Activated T-cell treated with anti-CD3 and anti-CD28 coated beads, Interleukin-2, amount 50 U/mL, for 1 hour (primary cell): ENCODE results near the gene CSH2.

Experiments
- DNase-seq: peaks from one replicate; pipeline ENCODE4 v3.0.0-alpha.2; 2020

The CSH2 gene

DNA sequence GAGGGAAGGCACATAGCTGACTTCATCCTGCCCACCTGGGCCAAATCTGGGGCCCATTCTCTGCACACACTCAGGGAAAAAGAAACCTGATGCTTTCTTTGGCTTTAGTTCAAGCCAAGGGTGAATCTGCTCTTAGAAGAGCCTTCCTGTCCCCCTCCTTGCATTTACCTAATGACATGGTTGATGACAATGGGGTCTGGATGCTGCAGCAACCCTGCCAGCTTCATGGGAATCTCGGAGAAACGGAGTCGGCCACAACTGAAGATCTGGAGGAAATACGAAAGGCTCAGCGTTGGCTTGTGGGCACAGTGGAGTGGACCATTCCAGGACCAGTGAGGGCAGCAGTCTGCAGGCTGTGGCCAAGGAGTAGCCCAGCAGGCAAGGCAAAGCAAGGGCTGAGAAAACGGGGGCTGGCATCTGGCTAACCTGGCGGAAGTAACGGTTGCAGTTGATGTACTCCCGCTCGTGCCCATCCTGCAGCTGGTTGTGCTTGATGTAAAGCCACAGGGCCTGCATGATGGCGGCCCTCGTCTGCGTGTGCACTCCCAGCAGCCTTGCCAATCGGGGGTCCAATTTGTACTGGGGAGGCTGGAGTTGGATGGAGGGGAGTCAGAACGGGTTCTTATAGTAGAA is 39.6 kb downstream of the CSH2 start:
- DNase-seq, result no peak

DNA sequence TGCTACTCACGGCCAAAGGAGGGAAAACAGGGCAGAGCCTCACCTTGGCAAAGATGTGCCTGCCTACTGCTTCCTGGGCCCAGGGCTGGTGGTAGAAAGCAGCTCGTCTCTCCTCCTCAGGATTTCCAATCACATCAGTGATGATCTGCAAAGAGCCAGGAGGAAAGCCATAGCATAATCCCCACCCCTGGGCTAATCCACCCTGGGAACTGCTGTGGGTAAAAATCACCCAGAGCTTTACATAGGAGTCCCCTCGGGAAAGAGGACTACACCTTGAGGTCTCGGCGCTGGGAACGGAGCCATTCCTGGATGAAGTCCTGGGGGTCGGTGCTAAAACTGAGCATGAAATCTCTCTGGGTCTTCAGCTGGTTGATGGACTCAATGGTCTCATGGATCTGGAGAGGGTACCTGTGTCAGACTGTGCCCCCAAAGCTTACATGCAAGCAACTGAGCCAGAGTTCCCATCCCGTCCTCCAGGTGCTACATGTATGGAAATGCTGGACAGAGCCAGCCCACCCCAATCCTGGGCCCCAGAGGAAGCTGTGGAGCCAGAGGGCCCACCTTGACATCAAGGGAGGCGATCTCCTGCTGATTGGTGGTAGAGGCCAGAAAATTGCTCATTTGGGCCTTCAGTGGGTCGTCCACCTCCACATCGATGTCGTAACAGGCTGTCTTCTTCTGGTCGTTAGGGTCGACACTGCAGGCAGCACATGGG is 40.3 kb downstream of the CSH2 start:
- DNase-seq, result no peak

DNA sequence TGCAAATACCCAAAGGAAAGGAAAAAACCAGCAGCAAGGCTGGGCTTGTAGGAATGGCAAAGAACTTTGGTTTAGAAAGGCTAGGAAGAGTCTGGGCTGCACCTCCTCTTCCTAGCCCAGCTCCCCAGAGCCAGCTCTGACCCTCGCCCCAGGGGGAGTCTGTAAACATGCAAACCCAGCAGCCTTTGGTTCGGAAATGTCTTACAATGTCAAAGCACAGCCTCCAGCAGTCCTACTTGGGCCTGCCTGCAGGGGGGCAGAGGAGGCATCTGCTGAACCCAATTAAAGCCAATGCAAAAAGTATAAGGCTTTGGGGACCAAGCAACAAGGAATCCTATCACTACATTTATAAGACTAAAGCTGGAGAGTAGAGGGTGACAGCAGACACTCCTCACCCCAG is 41.0 kb downstream of the CSH2 start:
- no peak for DNase-seq

DNA sequence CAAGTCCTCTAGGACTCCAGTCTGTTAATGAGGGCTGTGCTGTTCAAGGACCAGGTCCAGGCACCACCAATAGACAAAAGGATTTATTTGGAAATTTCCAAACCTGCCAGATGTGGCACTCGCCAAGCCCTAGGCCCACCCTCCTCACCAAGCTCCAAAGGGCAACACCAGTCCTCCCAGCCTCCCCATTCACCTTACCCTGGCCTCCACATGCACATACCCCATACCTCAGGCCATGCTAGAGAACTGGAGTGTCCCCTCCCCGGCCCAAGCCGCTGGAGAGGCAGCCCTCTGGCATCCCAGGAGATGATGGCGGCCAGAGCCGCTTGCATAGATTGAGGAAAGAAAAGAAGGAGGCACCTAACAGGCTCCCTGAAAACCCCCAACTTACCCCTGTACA is 41.5 kb downstream of the CSH2 start:
- DNase-seq, result no peak

DNA sequence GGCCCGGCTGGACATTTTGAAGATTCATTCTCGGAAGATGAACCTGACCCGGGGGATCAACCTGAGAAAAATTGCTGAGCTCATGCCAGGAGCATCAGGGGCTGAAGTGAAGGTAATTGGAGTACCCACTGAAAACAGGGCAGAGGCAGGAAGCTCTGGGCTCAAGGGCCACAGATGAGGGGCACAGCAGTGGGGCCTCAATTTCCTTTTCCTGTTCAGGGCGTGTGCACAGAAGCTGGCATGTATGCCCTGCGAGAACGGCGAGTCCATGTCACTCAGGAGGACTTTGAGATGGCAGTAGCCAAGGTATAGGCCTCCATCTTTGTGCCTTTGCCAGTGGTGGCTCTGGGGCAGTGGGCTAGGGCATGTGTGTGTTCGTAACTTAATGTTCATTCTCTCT is 42.0 kb downstream of the CSH2 start:
- no peak for DNase-seq

DNA sequence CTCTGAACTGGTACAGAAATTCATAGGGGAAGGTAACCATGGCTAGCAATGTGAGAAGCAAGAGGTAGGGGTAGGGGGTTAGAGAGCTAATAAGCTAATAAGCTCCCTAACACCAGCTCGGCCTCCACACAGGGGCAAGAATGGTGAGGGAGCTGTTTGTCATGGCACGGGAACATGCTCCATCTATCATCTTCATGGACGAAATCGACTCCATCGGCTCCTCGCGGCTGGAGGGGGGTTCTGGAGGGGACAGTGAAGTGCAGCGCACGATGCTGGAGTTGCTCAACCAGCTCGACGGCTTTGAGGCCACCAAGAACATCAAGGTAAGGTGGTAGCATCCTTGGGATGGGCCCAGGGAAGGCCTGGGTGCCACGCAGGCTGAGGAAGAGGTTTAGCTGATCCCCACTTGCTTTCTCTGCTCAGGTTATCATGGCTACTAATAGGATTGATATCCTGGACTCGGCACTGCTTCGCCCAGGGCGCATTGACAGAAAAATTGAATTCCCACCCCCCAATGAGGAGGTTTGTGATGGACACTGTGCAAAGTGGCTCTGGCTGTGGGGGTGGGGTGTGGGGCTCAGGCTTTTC is 42.5 kb downstream of the CSH2 start:
- no peak for DNase-seq

DNA sequence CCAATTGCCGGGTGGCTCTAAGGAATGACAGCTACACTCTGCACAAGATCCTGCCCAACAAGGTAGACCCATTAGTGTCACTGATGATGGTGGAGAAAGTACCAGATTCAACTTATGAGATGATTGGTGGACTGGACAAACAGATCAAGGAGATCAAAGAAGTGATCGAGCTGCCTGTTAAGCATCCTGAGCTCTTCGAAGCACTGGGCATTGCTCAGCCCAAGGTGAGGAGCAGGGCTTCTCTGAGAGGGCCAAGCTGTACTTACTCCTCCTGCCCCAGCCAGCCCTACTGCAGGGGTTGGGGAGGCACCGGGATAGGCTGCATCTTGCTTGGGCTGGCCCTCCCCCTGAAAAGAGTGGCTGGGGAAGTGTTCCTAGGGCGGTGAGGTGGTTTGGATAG is 43.2 kb downstream of the CSH2 start:
- no peak for DNase-seq

DNA sequence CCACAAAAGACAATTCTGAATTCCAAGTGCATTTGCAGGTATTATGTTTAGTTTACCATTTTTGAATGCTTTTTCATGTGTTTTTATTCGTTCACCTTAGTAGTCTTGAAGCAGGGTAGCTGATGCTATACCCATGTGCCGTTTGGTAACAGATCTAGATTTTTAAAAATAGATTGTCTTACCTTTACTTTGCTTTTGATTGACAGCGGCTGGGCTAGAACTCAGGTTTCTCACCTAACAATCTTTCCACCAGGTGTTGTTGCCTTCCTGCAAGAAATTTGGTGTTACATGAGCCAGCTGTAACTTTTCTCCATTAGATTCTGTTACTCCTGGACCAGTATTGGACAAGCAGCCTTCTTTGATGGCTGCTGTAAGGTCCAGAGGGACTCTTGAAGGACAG is 44.5 kb downstream of the CSH2 start:
- DNase-seq, result no peak

DNA sequence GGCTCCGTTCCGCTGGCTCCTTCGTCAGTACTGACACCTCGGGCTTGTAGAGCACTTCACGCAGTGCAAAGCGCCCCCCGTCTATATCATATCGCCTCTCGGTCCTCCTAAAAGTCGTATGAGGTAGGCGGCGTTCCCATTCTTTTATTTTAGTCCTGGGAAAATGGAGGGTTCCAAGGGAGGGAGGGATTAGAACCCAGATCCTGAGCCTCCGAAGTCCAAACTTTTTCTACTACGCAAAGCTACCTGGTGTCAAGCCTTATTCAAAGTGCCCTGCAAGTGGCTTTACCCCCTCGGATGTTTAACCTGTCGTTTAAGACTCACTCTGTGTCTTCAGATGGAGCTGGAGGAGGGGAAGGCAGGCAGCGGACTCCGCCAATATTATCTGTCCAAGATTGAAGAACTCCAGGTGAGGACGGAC is 45.7 kb downstream of the CSH2 start:
- no peak for DNase-seq

DNA sequence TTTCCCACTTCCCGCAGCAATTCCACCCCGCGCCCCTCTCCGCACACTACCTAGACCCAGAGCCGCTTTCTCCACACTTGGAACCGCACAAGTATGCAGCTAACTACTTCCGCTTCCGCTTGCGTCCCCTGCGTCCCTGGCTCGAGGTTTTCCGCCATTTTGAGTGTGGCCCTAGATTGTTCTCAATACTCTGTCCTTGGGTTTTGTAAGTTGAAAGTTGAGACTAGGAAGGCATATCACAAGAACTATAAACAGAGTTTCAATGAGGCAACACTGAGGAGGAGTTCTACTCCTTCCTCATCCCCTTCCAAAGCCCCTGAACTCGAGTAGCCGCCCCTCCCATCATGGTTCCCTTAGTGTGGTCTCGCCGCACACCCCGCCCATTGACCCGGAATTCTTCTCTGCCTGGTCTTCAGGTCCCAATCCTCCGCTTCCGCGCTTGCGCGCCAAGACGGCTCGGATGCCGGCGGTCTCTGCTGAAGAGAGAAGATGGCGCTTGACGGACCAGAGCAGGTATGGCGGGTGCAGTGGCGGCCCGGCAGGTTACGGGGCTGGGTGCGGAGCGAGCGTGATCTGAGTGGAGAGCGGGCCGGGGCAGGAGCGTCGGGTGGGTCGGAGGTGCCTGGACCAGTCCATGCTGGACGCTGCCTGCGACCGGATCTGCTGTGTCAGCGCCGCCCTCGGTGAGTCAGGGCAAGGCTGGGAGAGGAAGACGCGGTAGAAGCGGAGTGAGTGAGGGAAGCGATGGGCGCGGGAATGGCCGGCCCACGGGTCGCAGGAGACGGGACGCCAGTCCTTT is 46.3 kb downstream of the CSH2 start, which contains the start of the genes FTSJ3 and PSMC5:
Gene FTSJ3 (minus strand): TSS at position 662 of the 799 bp plus-strand sequence. CDS start 761 bp downstream, outside the sequence.
Gene PSMC5 (plus strand): TSS at position 430 of the 799 bp plus-strand sequence. CDS start 60 bp downstream, at position 490.
- peak; percentile 92 for DNase-seq

DNA sequence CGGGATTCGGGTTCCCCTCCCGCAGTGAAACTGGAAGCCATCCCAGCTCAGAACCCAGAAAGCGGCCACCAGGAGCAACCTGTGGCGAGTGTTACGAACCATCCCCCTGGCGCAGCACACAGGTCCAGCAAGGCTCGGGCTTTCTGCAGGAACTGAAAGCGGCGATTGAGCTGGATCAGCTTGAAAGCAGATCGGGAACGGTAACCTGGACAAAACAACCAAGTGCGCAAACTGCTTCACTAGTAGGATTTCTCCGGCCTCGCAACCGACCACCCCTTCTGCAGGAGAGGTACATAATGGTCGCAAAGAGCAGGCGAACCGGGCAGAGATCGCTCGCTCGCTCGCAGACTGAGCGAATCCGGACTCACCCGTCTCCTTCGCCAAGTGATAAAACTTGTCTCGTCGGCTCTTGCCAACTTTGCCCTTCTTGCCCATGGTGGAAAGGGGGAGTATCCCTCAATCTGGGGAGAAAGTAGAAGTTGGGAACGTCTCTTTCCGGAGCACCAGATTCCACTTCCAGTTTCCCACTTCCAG is 46.9 kb downstream of the CSH2 start:
- DNase-seq, result no peak

DNA sequence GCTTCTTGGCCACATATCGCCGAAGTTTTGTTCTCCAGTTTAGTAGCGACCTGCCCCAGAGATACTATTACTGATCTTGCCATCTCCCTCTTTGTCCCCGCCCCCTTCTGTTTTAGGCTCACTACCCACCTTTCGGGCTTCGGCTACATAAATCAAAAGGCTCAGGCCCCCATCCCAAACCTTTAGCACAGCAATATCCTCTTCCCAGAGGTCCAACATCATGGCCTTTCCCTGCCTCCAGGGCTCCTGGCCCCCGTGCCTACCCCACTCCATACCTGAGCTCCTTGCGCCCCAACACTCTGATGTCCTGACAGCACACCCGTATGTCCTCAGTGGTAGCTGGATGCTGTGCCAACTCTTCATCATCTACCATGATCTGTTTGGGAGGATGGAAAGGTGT is 49.1 kb downstream of the CSH2 start:
- no peak for DNase-seq

DNA sequence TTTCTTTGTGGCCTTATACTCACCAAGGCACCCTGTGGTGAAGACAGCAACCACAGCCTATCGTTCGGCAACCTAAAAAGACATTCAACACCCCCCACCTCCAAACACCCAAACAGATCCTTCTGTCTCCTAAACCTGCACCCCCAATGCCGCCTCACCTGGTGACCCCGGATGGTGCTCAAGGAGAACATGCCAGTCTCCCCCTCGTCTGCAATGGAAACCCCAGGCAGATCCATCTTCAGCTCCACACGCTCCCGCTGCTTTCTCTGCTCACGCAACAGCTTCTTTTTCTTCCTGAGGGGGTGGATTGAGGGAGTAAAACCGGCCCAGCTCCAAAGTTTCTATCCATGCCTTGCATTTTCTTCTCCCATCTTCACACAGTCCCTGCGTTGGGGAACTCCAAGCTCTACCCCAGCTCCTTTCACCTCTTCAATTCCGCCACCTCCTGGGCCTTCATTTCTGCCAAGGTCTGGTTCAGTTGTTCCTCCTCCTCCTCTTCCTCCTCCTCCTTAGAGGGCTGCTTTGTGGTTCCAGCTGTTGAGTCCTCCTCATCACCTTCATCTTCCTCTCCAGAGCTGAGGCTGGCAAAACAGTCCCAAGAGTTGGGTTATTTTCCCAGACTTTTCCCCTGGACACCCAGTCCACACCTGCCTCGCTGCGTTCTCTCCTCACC is 49.7 kb downstream of the CSH2 start:
- DNase-seq, result no peak

DNA sequence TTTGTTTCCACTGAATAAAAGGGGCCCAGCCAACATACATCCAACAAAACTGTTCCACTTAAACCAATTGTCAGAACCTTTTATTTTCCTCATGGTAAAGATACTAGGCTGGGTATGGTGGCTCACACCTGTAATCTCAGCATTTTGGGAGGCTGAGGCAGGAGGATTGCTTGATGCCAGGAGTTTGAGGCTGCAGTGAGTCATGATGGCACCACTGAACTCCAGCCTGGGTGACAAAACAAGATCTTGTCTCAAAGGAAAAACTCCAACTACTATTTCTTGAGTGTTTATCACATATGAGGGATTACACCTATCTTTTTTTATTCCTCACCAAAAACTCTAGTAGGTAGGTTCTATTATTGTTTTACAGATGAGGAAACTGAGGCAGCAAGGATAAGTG is 50.9 kb downstream of the CSH2 start:
- no peak for DNase-seq
